OCI-LY3 (cell line): Measurements from ENCODE around the gene MRPL38.

Experiments
- CTCF ChIP-seq: fragments of 200-600, 300-600 bp; sonication (generic); IDR thresholded peaks from 2 replicates; pipeline ENCODE4 v1.5.1; 2014; ENCODE audit warnings: antibody characterized with exemption, low read length, low read depth
- EZH2phosphoT487 ChIP-seq: fragments of 200-600 bp; shearing (Covaris generic); IDR thresholded peaks from 2 replicates; pipeline ENCODE4 v1.6.1; 2018; ENCODE audit warnings: antibody characterized with exemption, mixed run types, low read depth

- TF ChIP-seq CTCF: peak; percentile 51; the same call in 1 of the 2 replicates
- TF ChIP-seq EZH2phosphoT487: no peak
Observed at GRCh38 chr17:75856062-75856756, 48.5 kb downstream of the MRPL38 start.
